H1 (cell line): Measurements from ENCODE around the gene INO80. TPM values are rescaled to one million over a fixed set of nuclear protein-coding genes. Genes with fewer than 3 reads are reported as not detected.

Experiments
- CTCF ChIA-PET: fragments of 300-600 bp; sonication (Branson Sonifier 250); formaldehyde crosslinking; loops from one replicate; lab custom pipeline; 2021; ENCODE audit not compliant: partially characterized antibody; lab: Charles Lee
- POLR2A ChIA-PET: fragments of 300-600 bp; sonication (Branson Sonifier 250); formaldehyde crosslinking; loops from one replicate; lab custom pipeline; 2021; ENCODE audit warnings: inconsistent platforms; ENCODE audit not compliant: partially characterized antibody; lab: Charles Lee
- DNase-seq, 2 experiments: peaks; one replicate each; pipeline versions ENCODE4 v3.0.0 to v3.0.0-alpha.2; 2010 to 2022; ENCODE audit warnings: low spot score in 2 of 2, low read depth in 1 of 2, mixed read lengths in 1 of 2
- FAIRE-seq: peaks from 2 replicates; lab custom pipeline; 2011; peaks lifted over from hg19 to GRCh38; lab: Jason Lieb, UNC
- H2AFZ ChIP-seq: 2 replicates; pipeline ENCODE4 v1.8.1; 2012; ENCODE audit warnings: low read length, inconsistent platforms
- H2AK5ac ChIP-seq: 2 replicates; pipeline ENCODE4 v1.6.1; 2013; ENCODE audit warnings: low read depth, low read length
- H2BK120ac ChIP-seq: replicated peaks from 2 replicates; pipeline ENCODE3; 2013; ENCODE audit warnings: low read depth, low read length, inconsistent platforms
- H2BK12ac ChIP-seq: 2 replicates; pipeline ENCODE4 v1.6.1; 2013; ENCODE audit warnings: low read depth, low read length
- H2BK15ac ChIP-seq: 2 replicates; pipeline ENCODE4 v1.6.1; 2013; ENCODE audit warnings: low read length
- H2BK20ac ChIP-seq: 2 replicates; pipeline ENCODE4 v1.6.1; 2013; ENCODE audit warnings: low read length
- H2BK5ac ChIP-seq: 2 replicates; pipeline ENCODE4 v1.6.1; 2013; ENCODE audit warnings: low read depth, low read length
- H3K14ac ChIP-seq: 2 replicates; pipeline ENCODE4 v1.6.1; 2013; ENCODE audit warnings: inconsistent platforms; ENCODE audit not compliant: insufficient read length
- H3K18ac ChIP-seq: 2 replicates; pipeline ENCODE4 v1.6.1; 2013; ENCODE audit warnings: low read length; ENCODE audit errors: extremely low read depth
- H3K23ac ChIP-seq: 2 replicates; pipeline ENCODE4 v1.6.1; 2013; ENCODE audit warnings: inconsistent platforms; ENCODE audit not compliant: insufficient read length
- H3K23me2 ChIP-seq: 2 replicates; pipeline ENCODE4 v1.6.1; 2013; ENCODE audit warnings: low read depth, low read length
- H3K27ac ChIP-seq: 2 replicates; pipeline ENCODE4 v1.6.1; 2011; ENCODE audit warnings: low read depth, low read length, inconsistent platforms
- H3K27me3 ChIP-seq, 4 experiments: replicated peaks in 1 of 4; 1 replicate in 1 of 4; 2 replicates in 3 of 4; pipeline versions ENCODE4 v1.6.1 to v1.8.1; 2011 to 2013; ENCODE audit warnings: low read length in 3 of 4, mild to moderate bottlenecking in 3 of 4, inconsistent platforms in 2 of 4, mixed read lengths in 2 of 4, moderate library complexity in 1 of 4; ENCODE audit not compliant: control insufficient read depth in 3 of 4, insufficient read depth in 3 of 4; ENCODE audit errors: extremely low read depth in 1 of 4
- H3K36me3 ChIP-seq, 4 experiments: 2 replicates each; pipeline versions ENCODE4 v1.6.1 to v1.8.1; 2011 to 2013; ENCODE audit warnings: mild to moderate bottlenecking in 4 of 4, low read length in 3 of 4, moderate library complexity in 2 of 4, control low read depth in 1 of 4, inconsistent platforms in 1 of 4; ENCODE audit not compliant: insufficient read depth in 4 of 4, control insufficient read depth in 2 of 4
- H3K4ac ChIP-seq: replicated peaks from 2 replicates; pipeline ENCODE3; 2013; ENCODE audit warnings: low read length, low read depth, mixed read lengths, inconsistent platforms; ENCODE audit not compliant: insufficient read length
- H3K4me1 ChIP-seq, 4 experiments: replicated peaks in 1 of 4; 1 replicate in 1 of 4; 2 replicates in 3 of 4; pipeline versions ENCODE4 v1.6.1 to v1.8.1; 2011 to 2013; ENCODE audit warnings: low read length in 3 of 4, inconsistent platforms in 2 of 4, mixed read lengths in 1 of 4; ENCODE audit not compliant: insufficient read depth in 4 of 4, control insufficient read depth in 3 of 4
- H3K4me2 ChIP-seq, 2 experiments: 2 replicates each; pipeline versions ENCODE4 v1.6.1 to v1.8.1; 2011 to 2013; ENCODE audit warnings: low read depth in 2 of 2, low read length in 2 of 2, control low read depth in 1 of 2, inconsistent platforms in 1 of 2, mild to moderate bottlenecking in 1 of 2; ENCODE audit not compliant: insufficient read depth in 1 of 2
- H3K4me3 ChIP-seq, 4 experiments: fragments of 200-600, 300-600 bp in 1 of 4; sonication (generic), shearing (Covaris generic), sonication (Bioruptor Twin) in 1 of 4; 2 replicates each; pipeline versions ENCODE4 v1.5.1 to v1.8.1; 2011 to 2016; ENCODE audit warnings: low read length in 4 of 4, low read depth in 3 of 4, control low read depth in 2 of 4, inconsistent platforms in 2 of 4, mild to moderate bottlenecking in 2 of 4, mixed read lengths in 1 of 4, moderate library complexity in 1 of 4; ENCODE audit not compliant: insufficient read depth in 2 of 4; ENCODE audit errors: extremely low read depth in 1 of 4
- H3K56ac ChIP-seq: replicated peaks from 2 replicates; pipeline ENCODE3; 2013; ENCODE audit warnings: low read depth, mild to moderate bottlenecking, mixed read lengths, low read length, inconsistent platforms; ENCODE audit not compliant: insufficient read length
- H3K79me1 ChIP-seq: 2 replicates; pipeline ENCODE4 v1.6.1; 2013; ENCODE audit warnings: low read depth, low read length, control low read depth
- H3K79me2 ChIP-seq, 2 experiments: 2 replicates each; pipeline versions ENCODE4 v1.6.1 to v1.8.1; 2012 to 2013; ENCODE audit warnings: low read length in 2 of 2, mild to moderate bottlenecking in 2 of 2, inconsistent platforms in 1 of 2; ENCODE audit not compliant: insufficient read depth in 2 of 2, control insufficient read depth in 1 of 2
- H3K9ac ChIP-seq, 4 experiments: replicated peaks in 1 of 4; 1 replicate in 1 of 4; 2 replicates in 3 of 4; pipeline versions ENCODE4 v1.6.1 to v1.8.1; 2011 to 2013; ENCODE audit warnings: low read depth in 3 of 4, low read length in 3 of 4, control low read depth in 2 of 4, mild to moderate bottlenecking in 2 of 4, moderate library complexity in 2 of 4, inconsistent platforms in 1 of 4; ENCODE audit errors: extremely low read depth in 1 of 4
- H3K9me3 ChIP-seq, 2 experiments: 2 replicates each; pipeline versions ENCODE4 v1.6.1 to v1.8.1; 2012 to 2013; ENCODE audit warnings: mild to moderate bottlenecking in 2 of 2, moderate library complexity in 2 of 2, control low read depth in 1 of 2, inconsistent platforms in 1 of 2, low read depth in 1 of 2, low read length in 1 of 2, mixed read lengths in 1 of 2; ENCODE audit not compliant: insufficient read depth in 2 of 2
- H4K20me1 ChIP-seq, 2 experiments: replicated peaks in 1 of 2; 2 replicates each; pipeline versions ENCODE3 to v1.8.1; 2011 to 2013; ENCODE audit warnings: inconsistent platforms in 2 of 2, low read length in 2 of 2, mild to moderate bottlenecking in 1 of 2; ENCODE audit not compliant: insufficient read depth in 2 of 2, control insufficient read depth in 1 of 2
- H4K5ac ChIP-seq: 2 replicates; pipeline ENCODE4 v1.6.1; 2013; ENCODE audit warnings: low read length, low read depth, mixed read lengths, inconsistent platforms; ENCODE audit not compliant: insufficient read length
- H4K8ac ChIP-seq: 2 replicates; pipeline ENCODE4 v1.8.0; 2013; ENCODE audit warnings: mild to moderate bottlenecking, moderate library complexity, low read length, inconsistent platforms; ENCODE audit not compliant: insufficient read depth; ENCODE audit errors: extremely low read depth
- H4K91ac ChIP-seq: replicated peaks from 2 replicates; pipeline ENCODE3; 2013; ENCODE audit warnings: low read length, mixed read lengths, inconsistent platforms; ENCODE audit not compliant: insufficient read length
- ATF2 ChIP-seq: IDR thresholded peaks from 2 replicates; pipeline ENCODE4 v1.6.1; 2012; ENCODE audit warnings: low read length, inconsistent platforms
- E2F6 ChIP-seq: IDR thresholded peaks from 2 replicates; pipeline ENCODE4 v1.6.1; 2012; ENCODE audit warnings: inconsistent platforms
- EGR1 ChIP-seq: IDR thresholded peaks from 2 replicates; pipeline ENCODE4 v1.6.1; 2011; ENCODE audit warnings: low read depth, low read length, borderline replicate concordance
- EP300 ChIP-seq, 2 experiments: IDR thresholded peaks; 1 replicate in 1 of 2; 2 replicates in 1 of 2; pipeline ENCODE4 v1.6.1; 2011 to 2012; ENCODE audit warnings: low read depth in 2 of 2, low read length in 2 of 2, mild to moderate bottlenecking in 2 of 2, borderline replicate concordance in 1 of 2, inconsistent platforms in 1 of 2, moderate library complexity in 1 of 2
- HDAC2 ChIP-seq, 2 experiments: fragments of 300-600 bp in 1 of 2; sonication (generic) in 1 of 2; IDR thresholded peaks; 2 replicates each; pipeline ENCODE4 v1.6.1; 2011 to 2012; ENCODE audit warnings: low read depth in 2 of 2, low read length in 2 of 2, mild to moderate bottlenecking in 2 of 2, moderate library complexity in 2 of 2, borderline replicate concordance in 1 of 2, inconsistent platforms in 1 of 2
- TAF1 ChIP-seq: IDR thresholded peaks from 2 replicates; pipeline ENCODE4 v1.6.1; 2011; ENCODE audit warnings: mild to moderate bottlenecking, low read depth, low read length
- TAF7 ChIP-seq: optimal IDR thresholded peaks from 2 replicates; pipeline ENCODE3; 2011; ENCODE audit warnings: low read depth, mild to moderate bottlenecking, inconsistent platforms, low read length, moderate library complexity, borderline replicate concordance
- ZNF274 ChIP-seq: IDR thresholded peaks from 2 replicates; pipeline ENCODE4 v1.7.0; 2012; ENCODE audit warnings: low read length, borderline replicate concordance; ENCODE audit errors: extremely low read depth
- WGBS, 2 experiments: shearing (Covaris generic) in 1 of 2; methylation state at CpG; one replicate each; pipeline versions ENCODE4 v1.1.6 to v1.1.7; 2013 to 2015; ENCODE audit warnings: low lambda C conversion rate in 2 of 2, mixed read lengths in 2 of 2, inconsistent platforms in 1 of 2, low coverage in 1 of 2, missing lambda C conversion rate in 1 of 2; ENCODE audit not compliant: insufficient replicate concordance in 2 of 2, insufficient coverage in 1 of 2, insufficient read length in 1 of 2; ENCODE audit errors: extremely low coverage in 1 of 2, missing lambda C conversion rate in 1 of 2; 5-methylcytosine and 5-hydroxymethylcytosine counted together
- polyA plus RNA-seq, 7 experiments: library from polyadenylated mRNA; depleted of rRNA in 3 of 7; stranded (reverse) in 5 of 7; unstranded in 2 of 7; fragments of >200 nt in 5 of 7; fragments of 200-250 nt in 2 of 7; gene quantifications; 1 replicate in 5 of 7; 2 replicates in 1 of 7; 4 replicates in 1 of 7; pipeline versions ENCODE4 v1.2.1 to v1.2.3, GENCODE V29; 2011 to 2013; ENCODE audit warnings: missing spikeins in 2 of 7, mixed read lengths in 2 of 7
- total RNA-seq: library from RNA; stranded (reverse); fragmentation: NEBNext Ultra II Directional; extraction: Animal tissue kit (Norgen Biotek cat#: 25700); gene quantifications from 2 replicates; pipeline ENCODE4 v1.2.1, GENCODE V29; 2021

Gene INO80
- total and polyA plus RNA-seq, 2 of the 8 experiments (the other 6 are each of a cell fraction or from before 2014, with no cell fraction given) = 4.3 to 24.5 TPM

- H3K36me3 ChIP-seq = peaks cover 20 to 53% (median 42%) of the 10 kb centered on the region in 4 experiments
- peaks cover 2 to 3% of the 10 kb centered on the region in 2 experiments for H4K20me1 ChIP-seq
- H3K56ac ChIP-seq = no peak overlapping the region
- no peak overlapping the region for H3K18ac ChIP-seq
- H4K91ac ChIP-seq = no peak overlapping the region
- no peak overlapping the region for H2BK12ac ChIP-seq
- no peak overlapping the region for H2BK5ac ChIP-seq
- H3K4me1 ChIP-seq = no peaks in the 10 kb centered on the region
- FAIRE-seq (no peak), DNase-seq (no peak)
- no peak overlapping the region for H3K14ac ChIP-seq
- no peak for TF ChIP-seq E2F6
- no peak for TF ChIP-seq ATF2
- TF ChIP-seq TAF1 = no peak
- no peak for TF ChIP-seq HDAC2 (IDR thresholded peaks at IDR 0.05; ENCODE audit: borderline replicate concordance in 1 of 2, low read depth in 2 of 2, low read length in 2 of 2)
- TF ChIP-seq EGR1 = no peak
- TF ChIP-seq EP300 (IDR thresholded peaks at IDR 0.05; ENCODE audit: borderline replicate concordance in 1 of 2, low read depth in 2 of 2, low read length in 2 of 2) = no peak
- TF ChIP-seq ZNF274 = no peak
- no peak for TF ChIP-seq TAF7
- no peaks in the 10 kb centered on the region for H3K79me2 ChIP-seq
- H4K8ac ChIP-seq = no peak overlapping the region
- no peak overlapping the region for H3K27ac ChIP-seq
- no peak overlapping the region for H2AK5ac ChIP-seq
- no peak overlapping the region for H2BK20ac ChIP-seq
- 88% methylated on average over 2 of the region's 2 CpGs; no CpG with 5 or more reads in 1 of the 2 experiments for WGBS, 2 experiments
- H3K4me2 ChIP-seq = no peak overlapping the region
- H3K4me3 ChIP-seq = no peak overlapping the region
- POLR2A ChIA-PET = interaction anchor here (0.9 to 1.6 kb wide), 3 partner anchors 19 to 29 kb away, joined by 4 to 6 read pairs (median 4); partner anchors contain the start of gene CHAC1
- CTCF ChIA-PET = interaction anchor here (0.8 to 4.4 kb wide), 6 partner anchors 19 to 75 kb away, joined by 3 to 24 read pairs (median 4); no protein-coding TSS in a partner anchor
- H3K23ac ChIP-seq = no peak overlapping the region
- no peak overlapping the region for H2BK15ac ChIP-seq
- H3K9me3 ChIP-seq = no peaks in the 10 kb centered on the region
- H3K23me2 ChIP-seq = no peaks in the 10 kb centered on the region
- no peak overlapping the region for H2BK120ac ChIP-seq
- 0 out of 7 replicates have a peak overlapping the region, but pooled peaks of 1 of the 4 experiments have one; percentile 32 for H3K9ac ChIP-seq
- H2AFZ ChIP-seq = no peak overlapping the region
- H4K5ac ChIP-seq = no peak overlapping the region
- no peak overlapping the region for H3K4ac ChIP-seq
- no peaks in the 10 kb centered on the region; the same call in 1 of the 2 replicates for H3K79me1 ChIP-seq
- H3K27me3 ChIP-seq = no peaks in the 10 kb centered on the region
Measured at GRCh38 chr15:40978141-40978540, 137.9 kb downstream of the INO80 start.
